HEK293T (cell line): ENCODE data around the gene DSCAM.

Source experiments
- CTCF ChIA-PET: fragments of 350-600 bp; formaldehyde crosslinking; extraction: SDS; loops from one replicate; lab custom pipeline; 2021; ENCODE audit warnings: antibody characterized with exemption, inconsistent platforms; lab: Yijun Ruan, JAX
- POLR2A ChIA-PET: fragments of 350-600 bp; formaldehyde crosslinking; extraction: SDS; loops from one replicate; lab custom pipeline; 2020; ENCODE audit warnings: antibody characterized with exemption, inconsistent platforms; lab: Yijun Ruan, JAX
- DNase-seq: peaks from one replicate; pipeline ENCODE4 v3.0.0; 2012; ENCODE audit warnings: mixed read lengths; ENCODE audit errors: extremely low spot score
- ARNT ChIP-seq: fragments of 450-650 bp; IDR thresholded peaks from 2 replicates; pipeline ENCODE4 v1.6.1; 2017; ENCODE audit warnings: mild to moderate bottlenecking
- BHLHE40 ChIP-seq: fragments of 450-650 bp; IDR thresholded peaks from 2 replicates; pipeline ENCODE4 v1.6.1; 2016; ENCODE audit warnings: mild to moderate bottlenecking, moderate library complexity, borderline replicate concordance
- CTBP1 ChIP-seq: fragments of 450-650 bp; IDR thresholded peaks from 2 replicates; pipeline ENCODE4 v1.6.1; 2016; ENCODE audit warnings: borderline replicate concordance
- ELF4 ChIP-seq: fragments of 450-650 bp; IDR thresholded peaks from 2 replicates; pipeline ENCODE4 v1.6.1; 2017; ENCODE audit warnings: antibody characterized with exemption
- FOXA1 ChIP-seq: fragments of 450-650 bp; IDR thresholded peaks from 2 replicates; pipeline ENCODE4 v1.6.1; 2016; ENCODE audit warnings: mild to moderate bottlenecking
- FOXK2 ChIP-seq: fragments of 450-650 bp; IDR thresholded peaks from 2 replicates; pipeline ENCODE4 v1.6.1; 2016; ENCODE audit warnings: mild to moderate bottlenecking
- FOXM1 ChIP-seq: fragments of 450-650 bp; IDR thresholded peaks from 2 replicates; pipeline ENCODE4 v1.6.1; 2017; ENCODE audit warnings: mild to moderate bottlenecking, borderline replicate concordance
- HDGF ChIP-seq: fragments of 450-650 bp; IDR thresholded peaks from 2 replicates; pipeline ENCODE4 v1.6.1; 2017; ENCODE audit warnings: antibody characterized with exemption, borderline replicate concordance
- L3MBTL2 ChIP-seq: fragments of 450-650 bp; conservative IDR thresholded peaks from 2 replicates; pipeline ENCODE4 v1.6.1; 2016; ENCODE audit warnings: mild to moderate bottlenecking
- LEF1 ChIP-seq: fragments of 450-650 bp; IDR thresholded peaks from 2 replicates; pipeline ENCODE4 v1.6.1; 2017; ENCODE audit warnings: mild to moderate bottlenecking, borderline replicate concordance
- NFRKB ChIP-seq: fragments of 450-650 bp; IDR thresholded peaks from 2 replicates; pipeline ENCODE4 v1.6.1; 2016; ENCODE audit warnings: mild to moderate bottlenecking, moderate library complexity
- SP1 ChIP-seq: fragments of 450-650 bp; IDR thresholded peaks from 2 replicates; pipeline ENCODE4 v1.6.1; 2017
- SUZ12 ChIP-seq: fragments of 450-650 bp; IDR thresholded peaks from 2 replicates; pipeline ENCODE4 v1.6.1; 2016; ENCODE audit warnings: mild to moderate bottlenecking
- TARDBP ChIP-seq: fragments of 450-650 bp; IDR thresholded peaks from 2 replicates; pipeline ENCODE4 v1.6.1; 2016
- ZNF384 ChIP-seq: fragments of 450-650 bp; IDR thresholded peaks from 2 replicates; pipeline ENCODE4 v1.6.1; 2016
- TF ChIP-seq, protein P1 (sequence below): fragments of 450-650 bp; IDR thresholded peaks from 2 replicates; pipeline ENCODE4 v1.6.1; 2016

Gene DSCAM

DNA sequence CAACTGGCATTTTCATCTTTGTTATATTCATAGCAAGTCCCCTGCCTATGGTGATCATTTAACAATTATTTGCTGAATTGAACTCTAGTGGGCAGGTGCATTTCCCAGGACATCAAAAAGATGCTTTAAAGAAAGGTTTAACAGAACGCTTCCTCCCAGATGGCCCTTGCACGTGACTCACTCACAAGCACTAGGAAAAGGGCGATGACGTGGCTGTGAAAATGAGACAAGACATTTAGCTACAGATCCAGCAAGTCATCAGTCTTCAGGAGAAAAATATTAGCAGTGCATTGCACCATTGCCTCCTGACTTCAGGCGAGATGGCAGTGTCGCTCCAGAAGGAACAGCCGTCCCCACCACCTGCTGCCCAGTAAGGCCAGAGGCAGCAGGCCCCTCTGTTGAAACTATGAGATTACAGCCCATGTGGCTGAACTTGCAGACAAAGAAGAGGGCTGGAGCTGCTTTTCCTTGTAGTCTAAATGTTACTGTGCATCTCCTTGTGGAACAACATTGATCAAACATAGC is 37.2 kb downstream of the DSCAM start:
- CTCF ChIA-PET = no interaction called here
- no peak for DNase-seq
- TF ChIP-seq CTBP1 (no peak), FOXM1 (no peak), ARNT (no peak), SUZ12 (no peak), ZNF384 (no peak), SP1 (no peak), FOXK2 (no peak), HDGF (no peak), TARDBP (no peak), ELF4 (no peak), BHLHE40 (no peak), L3MBTL2 (no peak), NFRKB (no peak), FOXA1 (no peak), LEF1 (no peak)
- TF ChIP-seq, protein P1, sequence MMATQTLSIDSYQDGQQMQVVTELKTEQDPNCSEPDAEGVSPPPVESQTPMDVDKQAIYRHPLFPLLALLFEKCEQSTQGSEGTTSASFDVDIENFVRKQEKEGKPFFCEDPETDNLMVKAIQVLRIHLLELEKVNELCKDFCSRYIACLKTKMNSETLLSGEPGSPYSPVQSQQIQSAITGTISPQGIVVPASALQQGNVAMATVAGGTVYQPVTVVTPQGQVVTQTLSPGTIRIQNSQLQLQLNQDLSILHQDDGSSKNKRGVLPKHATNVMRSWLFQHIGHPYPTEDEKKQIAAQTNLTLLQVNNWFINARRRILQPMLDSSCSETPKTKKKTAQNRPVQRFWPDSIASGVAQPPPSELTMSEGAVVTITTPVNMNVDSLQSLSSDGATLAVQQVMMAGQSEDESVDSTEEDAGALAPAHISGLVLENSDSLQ = no peak
- POLR2A ChIA-PET = no interaction called here

DNA sequence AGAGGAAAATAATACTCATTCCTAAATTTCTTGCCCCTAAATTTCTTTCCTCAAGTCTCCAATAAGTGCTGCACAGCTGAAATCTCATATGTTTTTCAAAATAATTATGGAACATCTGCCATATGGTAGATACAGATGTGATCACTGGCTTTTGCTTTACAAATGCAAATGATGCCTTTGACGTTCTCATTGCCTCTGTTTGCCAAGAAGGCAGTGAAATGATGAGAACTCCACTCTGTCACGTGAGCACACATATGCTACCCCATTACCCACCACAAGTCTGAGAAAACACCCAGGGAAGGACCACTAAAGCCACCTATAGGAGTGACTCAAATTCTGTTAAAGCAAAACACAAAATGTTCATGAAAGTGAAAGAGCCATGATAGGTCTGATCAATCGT is 43.9 kb downstream of the DSCAM start:
- CTCF ChIA-PET = no interaction called here
- POLR2A ChIA-PET = no interaction called here
- TF ChIP-seq ZNF384 (no peak), LEF1 (no peak), HDGF (no peak), SUZ12 (no peak), TARDBP (no peak), BHLHE40 (no peak), FOXA1 (no peak), CTBP1 (no peak), FOXM1 (no peak), SP1 (no peak), FOXK2 (no peak), NFRKB (no peak)
- TF ChIP-seq, protein P1 = no peak
- no peak for DNase-seq

DNA sequence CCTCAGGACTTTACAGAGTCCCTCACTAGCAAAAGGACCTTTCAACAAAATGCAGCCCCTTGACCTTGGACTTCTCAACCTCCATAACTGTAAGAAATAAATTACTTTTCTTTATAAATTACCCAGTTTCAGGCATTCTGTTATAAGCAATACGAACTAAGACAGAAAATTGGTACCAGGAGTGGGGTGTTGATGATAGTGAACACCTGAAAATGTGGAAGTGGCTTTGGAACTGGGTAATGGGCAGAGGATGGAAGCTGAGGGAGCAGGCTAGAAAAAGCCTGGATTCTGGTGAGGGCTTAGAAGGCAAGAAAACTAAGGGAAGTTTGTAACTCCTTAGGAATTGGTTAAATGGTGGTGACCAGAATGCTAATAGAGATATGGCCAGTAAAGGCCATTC is 46.8 kb downstream of the DSCAM start:
- ChIA-PET POLR2A (no interaction called here), CTCF (no interaction called here)
- no peak for TF ChIP-seq ARNT
- no peak for TF ChIP-seq CTBP1
- no peak for TF ChIP-seq BHLHE40
- TF ChIP-seq LEF1 = no peak
- TF ChIP-seq NFRKB = no peak
- no peak for TF ChIP-seq L3MBTL2
- TF ChIP-seq HDGF = no peak
- TF ChIP-seq FOXK2 = no peak
- no peak for DNase-seq

DNA sequence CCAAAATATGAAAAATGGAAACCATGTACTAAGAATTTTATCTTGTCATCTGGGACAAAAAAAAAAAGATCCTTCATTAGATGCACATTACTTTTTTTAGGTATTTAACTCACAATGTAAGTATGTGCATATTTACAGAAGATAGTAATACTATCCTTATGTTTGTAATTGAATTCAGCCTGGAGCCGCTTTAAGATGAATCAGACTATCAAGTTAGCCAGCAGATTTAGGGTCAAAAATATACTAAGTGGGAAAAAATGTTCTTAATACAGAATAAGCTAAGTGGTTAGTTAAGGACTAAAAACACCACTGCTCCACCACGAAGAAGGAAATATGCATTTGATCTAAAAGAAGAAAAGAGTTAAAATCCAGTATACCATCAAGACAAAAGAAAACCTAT is 49.1 kb downstream of the DSCAM start:
- DNase-seq = no peak
- ChIA-PET POLR2A (no interaction called here), CTCF (no interaction called here)
- no peak for TF ChIP-seq FOXM1
- TF ChIP-seq L3MBTL2 = no peak
- no peak for TF ChIP-seq TARDBP
- TF ChIP-seq HDGF = no peak
- no peak for TF ChIP-seq SUZ12

DNA sequence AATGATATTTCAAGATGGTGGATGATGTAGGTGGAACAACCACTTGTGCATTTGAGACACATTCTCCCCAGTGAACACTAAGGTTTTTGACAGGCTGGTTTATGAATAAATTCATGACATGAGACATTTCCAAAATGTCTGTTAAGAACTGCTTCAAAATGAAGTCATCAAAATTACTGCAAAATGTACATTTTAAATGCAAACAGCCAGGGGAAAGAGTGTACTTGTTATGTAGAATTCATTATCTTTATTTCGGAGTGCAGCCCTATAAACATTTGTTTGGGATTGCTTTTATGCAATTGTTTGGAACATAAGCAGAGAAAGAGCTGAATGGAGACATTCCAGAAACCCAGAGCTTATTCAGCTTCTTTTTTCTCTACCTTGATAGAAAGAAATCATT is 49.5 kb downstream of the DSCAM start:
- TF ChIP-seq BHLHE40 (no peak), TARDBP (no peak), ZNF384 (no peak), FOXM1 (no peak), FOXK2 (no peak), ELF4 (no peak), SP1 (no peak), LEF1 (no peak), L3MBTL2 (no peak), NFRKB (no peak), ARNT (no peak), SUZ12 (no peak), CTBP1 (no peak), FOXA1 (no peak), HDGF (no peak)
- TF ChIP-seq, protein P1 = no peak
- no peak for DNase-seq
- ChIA-PET CTCF (no interaction called here), POLR2A (no interaction called here)

DNA sequence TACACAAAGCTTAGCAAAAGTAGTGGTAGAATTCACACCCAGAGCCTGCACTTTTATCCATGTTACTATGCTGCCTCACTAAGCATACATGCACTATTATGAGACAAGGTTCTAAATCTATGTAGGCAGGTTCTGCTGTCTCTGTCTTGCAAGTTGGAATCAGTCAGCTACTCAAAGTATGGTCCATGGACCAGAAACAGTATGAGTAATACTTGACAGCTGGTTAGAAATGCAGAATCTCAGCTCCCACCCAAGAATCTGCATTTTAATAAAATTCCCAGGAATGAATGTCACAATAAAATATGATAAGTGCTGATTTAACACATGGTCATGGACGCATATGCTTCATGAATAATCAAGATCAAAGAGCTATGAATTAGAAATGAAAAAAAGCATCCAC is 50.5 kb downstream of the DSCAM start:
- no peak for TF ChIP-seq CTBP1
- no peak for TF ChIP-seq L3MBTL2
- no peak for TF ChIP-seq ELF4
- TF ChIP-seq ZNF384 = no peak
- no peak for TF ChIP-seq TARDBP
- no peak for TF ChIP-seq FOXA1
- no peak for TF ChIP-seq BHLHE40
- TF ChIP-seq HDGF = no peak
- no peak for TF ChIP-seq ARNT
- no peak for TF ChIP-seq SP1
- no peak for TF ChIP-seq FOXM1
- no peak for TF ChIP-seq LEF1
- no peak for TF ChIP-seq NFRKB
- TF ChIP-seq, protein P1 = no peak
- TF ChIP-seq FOXK2 = no peak
- DNase-seq = no peak
- CTCF ChIA-PET = no interaction called here
- POLR2A ChIA-PET = no interaction called here
